WTC11 (cell line): ENCODE data around the gene CRX.
A peak's percentile ranks its signal among the peaks of the same experiment; 100 is the strongest.

ENCODE experiments used
- ATF2 ChIP-seq: sonication (generic); formaldehyde crosslinking; IDR thresholded peaks from 2 replicates; pipeline ENCODE4 v1.8.1; 2022; ENCODE audit warnings: low read depth, missing genetic modification reagents, borderline replicate concordance
- CDX4 ChIP-seq: fragments of 250-450 bp; sonication (Bioruptor Pico); IDR thresholded peaks from 2 replicates; pipeline ENCODE4 v1.9.0; 2021; ENCODE audit warnings: moderate library complexity, mild to moderate bottlenecking, inconsistent platforms, borderline replicate concordance
- CTCF ChIP-seq: fragments of 200-600 bp; IDR thresholded peaks from 2 replicates; pipeline ENCODE4 v1.8.0; 2022; ENCODE audit warnings: antibody characterized with exemption
- ELF4 ChIP-seq: sonication (generic); formaldehyde crosslinking; IDR thresholded peaks from 2 replicates; pipeline ENCODE4 v1.8.1; 2022; ENCODE audit warnings: low read depth, mild to moderate bottlenecking, moderate library complexity, missing genetic modification reagents
- NR1H2 ChIP-seq: sonication (generic); formaldehyde crosslinking; IDR thresholded peaks from 2 replicates; pipeline ENCODE4 v1.9.0; 2021; ENCODE audit warnings: mild to moderate bottlenecking, moderate library complexity, missing genetic modification reagents
- NR3C1 ChIP-seq: sonication (generic); formaldehyde crosslinking; conservative IDR thresholded peaks from 2 replicates; pipeline ENCODE4 v1.8.1; 2023; ENCODE audit warnings: low read depth, mild to moderate bottlenecking, missing genetic modification reagents
- SMAD3 ChIP-seq: sonication (generic); formaldehyde crosslinking; IDR thresholded peaks from 2 replicates; pipeline ENCODE4 v1.8.0; 2022; ENCODE audit warnings: missing genetic modification reagents, mild to moderate bottlenecking, borderline replicate concordance
- TEAD4 ChIP-seq: sonication (generic); formaldehyde crosslinking; IDR thresholded peaks from 2 replicates; pipeline ENCODE4 v1.8.0; 2022; ENCODE audit warnings: mild to moderate bottlenecking, missing genetic modification reagents
- USF2 ChIP-seq: sonication (generic); formaldehyde crosslinking; IDR thresholded peaks from 2 replicates; pipeline ENCODE4 v1.8.1; 2023; ENCODE audit warnings: mild to moderate bottlenecking, missing genetic modification reagents, moderate library complexity
- ZBTB21 ChIP-seq: sonication (generic); formaldehyde crosslinking; IDR thresholded peaks from 2 replicates; pipeline ENCODE4 v1.8.1; 2023; ENCODE audit warnings: mild to moderate bottlenecking, missing genetic modification reagents, borderline replicate concordance
- TF ChIP-seq, protein P1 (sequence below): sonication (generic); formaldehyde crosslinking; IDR thresholded peaks from 2 replicates; pipeline ENCODE4 v1.8.0; 2022; ENCODE audit warnings: mild to moderate bottlenecking, missing genetic modification reagents

- peak; percentile 82 for TF ChIP-seq CTCF
- TF ChIP-seq TEAD4 (CRISPR knock-in tag), result no peak
- TF ChIP-seq USF2 (CRISPR knock-in tag), result peak; percentile 12; the same call in 1 of the 2 replicates
- no peak for TF ChIP-seq NR1H2
- TF ChIP-seq ZBTB21 (CRISPR knock-in tag), result no peak
- no peak for TF ChIP-seq NR3C1
- TF ChIP-seq, protein P1, sequence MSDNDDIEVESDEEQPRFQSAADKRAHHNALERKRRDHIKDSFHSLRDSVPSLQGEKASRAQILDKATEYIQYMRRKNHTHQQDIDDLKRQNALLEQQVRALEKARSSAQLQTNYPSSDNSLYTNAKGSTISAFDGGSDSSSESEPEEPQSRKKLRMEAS, result no peak
- no peak for TF ChIP-seq CDX4
- TF ChIP-seq SMAD3, result no peak
- TF ChIP-seq ELF4 (CRISPR knock-in tag), result no peak
- no peak for TF ChIP-seq ATF2 (CRISPR knock-in tag)
These were observed 27.2 kb downstream of the CRX start for GRCh38 chr19:47848823-47849473.
